ENCODE results near the gene RASA1.

Gene RASA1

DNA sequence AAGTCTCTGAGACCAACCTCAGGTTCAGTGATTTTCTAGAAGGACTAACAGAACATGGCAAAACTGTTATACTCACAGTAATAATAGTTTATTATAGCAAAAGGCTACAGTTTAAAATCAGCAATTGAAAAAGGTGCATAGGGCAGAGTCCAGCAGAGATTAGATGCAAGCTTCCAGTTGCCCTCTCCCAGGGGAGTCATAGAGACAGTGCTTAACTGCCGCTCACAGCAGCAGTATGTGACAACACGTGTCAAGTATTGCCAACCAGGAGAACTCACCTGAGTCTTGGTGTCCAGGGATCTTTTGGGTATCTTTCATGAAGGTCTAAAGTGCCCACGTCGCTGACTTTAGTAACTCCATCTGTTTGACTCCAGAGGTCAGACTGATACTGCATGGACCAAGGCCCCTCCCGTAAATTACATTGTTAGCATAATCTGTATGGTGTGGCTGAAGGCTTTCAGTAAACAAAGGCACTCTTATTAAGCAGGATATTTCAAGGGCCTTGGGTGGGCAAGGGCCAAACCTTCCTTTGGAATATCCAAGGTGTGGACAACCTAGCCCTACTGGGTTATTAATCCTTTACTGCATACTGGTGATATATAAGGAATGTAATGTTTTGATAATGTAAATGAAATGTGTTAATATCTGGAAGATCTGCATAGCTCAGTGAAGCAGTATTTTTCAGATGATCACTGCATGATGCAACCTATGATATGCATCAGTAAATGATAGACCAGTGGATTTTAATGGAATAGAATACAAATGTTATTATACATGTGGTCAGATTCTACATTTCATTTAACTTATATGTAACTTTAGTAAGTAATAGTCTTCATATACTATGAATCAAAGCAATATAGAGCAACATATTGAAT, 44.0 kb downstream of the RASA1 start:
- TF ChIP-seq, protein P1, sequence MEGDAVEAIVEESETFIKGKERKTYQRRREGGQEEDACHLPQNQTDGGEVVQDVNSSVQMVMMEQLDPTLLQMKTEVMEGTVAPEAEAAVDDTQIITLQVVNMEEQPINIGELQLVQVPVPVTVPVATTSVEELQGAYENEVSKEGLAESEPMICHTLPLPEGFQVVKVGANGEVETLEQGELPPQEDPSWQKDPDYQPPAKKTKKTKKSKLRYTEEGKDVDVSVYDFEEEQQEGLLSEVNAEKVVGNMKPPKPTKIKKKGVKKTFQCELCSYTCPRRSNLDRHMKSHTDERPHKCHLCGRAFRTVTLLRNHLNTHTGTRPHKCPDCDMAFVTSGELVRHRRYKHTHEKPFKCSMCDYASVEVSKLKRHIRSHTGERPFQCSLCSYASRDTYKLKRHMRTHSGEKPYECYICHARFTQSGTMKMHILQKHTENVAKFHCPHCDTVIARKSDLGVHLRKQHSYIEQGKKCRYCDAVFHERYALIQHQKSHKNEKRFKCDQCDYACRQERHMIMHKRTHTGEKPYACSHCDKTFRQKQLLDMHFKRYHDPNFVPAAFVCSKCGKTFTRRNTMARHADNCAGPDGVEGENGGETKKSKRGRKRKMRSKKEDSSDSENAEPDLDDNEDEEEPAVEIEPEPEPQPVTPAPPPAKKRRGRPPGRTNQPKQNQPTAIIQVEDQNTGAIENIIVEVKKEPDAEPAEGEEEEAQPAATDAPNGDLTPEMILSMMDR (IDR thresholded peaks at IDR 0.05; ENCODE audit: low read depth, low read length) = no peak
- TF ChIP-seq MYC (IDR thresholded peaks at IDR 0.05; ENCODE audit: low read depth, low read length) = no peak
- TF ChIP-seq POLR2A (IDR thresholded peaks at IDR 0.05; ENCODE audit: extremely low read depth, insufficient read length) = no peak
- no peak for DNase-seq (ENCODE audit: low read depth)
- H3K4me3 ChIP-seq (ENCODE audit: low read depth, low read length) = no peak overlapping the region

DNA sequence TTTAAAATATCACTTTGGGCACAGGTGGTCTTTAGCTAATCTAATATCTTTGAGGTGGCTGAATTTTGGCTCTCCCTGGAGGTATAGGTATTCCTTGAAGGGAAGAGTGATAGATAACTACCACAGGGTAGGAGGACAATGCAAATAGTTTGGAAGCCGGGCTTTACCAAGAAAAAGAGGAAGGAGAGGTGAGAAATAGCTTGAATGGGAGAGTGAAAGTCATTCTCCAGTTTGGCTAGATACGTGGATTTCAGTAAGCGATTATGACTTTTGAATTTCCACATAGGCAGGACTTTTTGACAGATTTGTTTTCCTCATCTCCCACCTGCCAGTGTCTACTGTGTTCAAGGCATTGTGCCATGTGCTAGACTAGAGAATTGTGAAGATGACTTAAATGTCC, 45.5 kb downstream of the RASA1 start:
- peak; percentile 15 for DNase-seq (ENCODE audit: low read depth)
- TF ChIP-seq POLR2A (IDR thresholded peaks at IDR 0.05; ENCODE audit: extremely low read depth, insufficient read length) = no peak
- TF ChIP-seq, protein P1 (IDR thresholded peaks at IDR 0.05; ENCODE audit: low read depth, low read length) = no peak
- TF ChIP-seq MAX (IDR thresholded peaks at IDR 0.05; ENCODE audit: low read depth, low read length) = no peak
- no peak for TF ChIP-seq MYC (IDR thresholded peaks at IDR 0.05; ENCODE audit: low read depth, low read length)
- H3K4me3 ChIP-seq (ENCODE audit: low read depth, low read length) = no peak overlapping the region

GRCh38 chr5:87319469-87319868, 51.8 kb downstream of the RASA1 start:
- TF ChIP-seq, protein P1 (IDR thresholded peaks at IDR 0.05; ENCODE audit: low read depth, low read length) = no peak
- TF ChIP-seq MYC (IDR thresholded peaks at IDR 0.05; ENCODE audit: low read depth, low read length) (no peak), POLR2A (IDR thresholded peaks at IDR 0.05; ENCODE audit: extremely low read depth, insufficient read length) (no peak), MAX (IDR thresholded peaks at IDR 0.05; ENCODE audit: low read depth, low read length) (no peak)
- no peak overlapping the region for H3K4me3 ChIP-seq (ENCODE audit: low read depth, low read length)
- DNase-seq (ENCODE audit: low read depth) = no peak

GRCh38 chr5:87321605-87322004, 53.9 kb downstream of the RASA1 start:
- no peak for TF ChIP-seq MAX (IDR thresholded peaks at IDR 0.05; ENCODE audit: low read depth, low read length)
- no peak for TF ChIP-seq MYC (IDR thresholded peaks at IDR 0.05; ENCODE audit: low read depth, low read length)
- TF ChIP-seq, protein P1 (IDR thresholded peaks at IDR 0.05; ENCODE audit: low read depth, low read length) = no peak
- no peak for TF ChIP-seq POLR2A (IDR thresholded peaks at IDR 0.05; ENCODE audit: extremely low read depth, insufficient read length)
- no peak overlapping the region for H3K4me3 ChIP-seq (ENCODE audit: low read depth, low read length)
- DNase-seq (ENCODE audit: low read depth) = no peak

DNA sequence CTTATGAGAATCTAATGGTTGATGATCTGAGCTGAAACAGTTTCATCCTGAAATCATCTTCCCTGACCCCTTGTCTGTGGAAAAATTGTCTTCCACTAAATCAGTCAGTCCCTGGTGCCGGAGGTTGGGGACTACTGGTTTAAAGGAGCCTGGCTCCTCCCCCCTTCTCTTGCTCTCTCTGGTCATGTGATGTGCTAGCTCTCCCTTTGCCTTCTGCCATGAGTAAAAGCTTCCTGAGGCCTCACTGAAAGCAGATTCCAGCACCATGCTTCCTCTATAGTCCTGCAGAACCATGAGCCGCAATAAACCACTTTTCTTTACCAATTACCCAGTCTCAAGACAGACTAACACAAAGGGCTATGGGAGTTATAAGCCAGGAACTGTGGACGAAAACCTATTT, 54.7 kb downstream of the RASA1 start:
- no peak overlapping the region for H3K4me3 ChIP-seq (ENCODE audit: low read depth, low read length)
- DNase-seq (ENCODE audit: low read depth) = no peak
- TF ChIP-seq MYC (IDR thresholded peaks at IDR 0.05; ENCODE audit: low read depth, low read length) (no peak), MAX (IDR thresholded peaks at IDR 0.05; ENCODE audit: low read depth, low read length) (no peak), POLR2A (IDR thresholded peaks at IDR 0.05; ENCODE audit: extremely low read depth, insufficient read length) (no peak)
- TF ChIP-seq, protein P1 (IDR thresholded peaks at IDR 0.05; ENCODE audit: low read depth, low read length) = no peak
